HG03064 (cell line): ENCODE results near the gene GNA12.

Experiments used
- ATAC-seq: cut with Tn5 transposase; IDR thresholded peaks from one replicate; pipeline ENCODE4 v1.9.1; 2021; ENCODE audit warnings: low read depth; ENCODE audit not compliant: unreplicated experiment

GNA12 gene

GRCh38 chr7:2844153-2845033 is at the start of gene GNA12:
TSS of gene GNA12 (minus strand) at chr7:2844308. CDS start at chr7:2844161, 147 bp downstream.
- ATAC-seq, result peak; percentile 95

DNA sequence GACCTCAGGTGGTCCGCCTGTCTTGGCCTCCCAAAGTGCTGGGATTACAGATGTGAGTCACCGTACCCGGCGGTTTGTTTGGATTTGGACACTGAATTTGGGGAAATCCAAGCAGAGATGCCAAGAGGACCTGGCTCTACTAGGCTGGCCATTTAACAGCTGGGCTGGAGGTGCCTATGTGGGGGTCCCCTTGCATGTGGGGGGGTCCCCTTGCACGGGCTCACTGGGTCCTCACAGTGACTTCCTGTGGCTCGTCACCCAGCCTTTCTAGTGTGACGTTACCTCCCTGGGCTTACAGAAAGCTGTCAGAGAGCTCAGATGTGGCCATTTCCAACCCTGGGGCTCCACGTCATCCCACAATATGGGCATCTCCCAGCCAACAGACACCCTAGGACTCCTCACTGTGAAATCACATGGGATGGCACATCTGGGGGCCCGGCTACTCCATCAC is 49.3 kb upstream of the GNA12 start:
- ATAC-seq, result no peak

DNA sequence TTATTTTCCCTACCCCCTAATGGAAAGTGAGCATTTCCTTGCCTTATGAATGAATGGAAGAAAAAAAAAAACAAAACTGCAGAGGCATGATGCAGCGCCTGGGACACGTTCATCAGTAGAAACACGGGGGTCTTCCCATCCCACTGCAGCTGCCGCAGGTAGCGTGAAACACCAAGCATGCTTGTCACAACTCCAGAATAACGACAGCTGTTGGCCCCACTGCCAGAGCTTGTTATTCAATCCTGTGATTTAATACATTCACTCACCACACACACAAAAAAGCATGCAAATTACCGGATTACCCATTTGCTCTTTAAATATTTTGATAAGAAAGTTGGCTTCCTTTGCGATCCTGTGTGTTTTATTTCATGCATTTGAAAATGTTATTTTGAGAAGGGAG is 48.4 kb upstream of the GNA12 start:
- ATAC-seq, result no peak

GRCh38 chr7:2887816-2888215 is 43.7 kb upstream of the GNA12 start:
- ATAC-seq, result no peak

DNA sequence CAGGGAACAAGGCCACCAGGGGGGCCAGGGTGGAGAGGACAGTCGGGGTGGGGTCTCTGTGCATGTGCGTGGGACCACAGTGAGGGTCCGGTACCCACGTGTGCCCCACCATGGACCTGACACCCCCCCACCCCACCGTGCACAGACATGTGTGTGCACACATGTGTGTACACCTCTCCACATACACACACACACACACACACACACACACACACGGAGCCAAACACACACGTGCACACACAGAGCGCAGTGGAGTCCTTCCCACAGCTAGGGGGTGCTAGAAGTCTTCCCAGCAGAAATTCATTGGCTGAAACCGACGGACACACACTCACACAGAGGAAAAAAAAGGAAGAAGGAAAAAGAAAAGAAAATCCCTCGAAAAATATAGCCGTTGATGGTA is 42.8 kb upstream of the GNA12 start:
- ATAC-seq, result no peak

DNA sequence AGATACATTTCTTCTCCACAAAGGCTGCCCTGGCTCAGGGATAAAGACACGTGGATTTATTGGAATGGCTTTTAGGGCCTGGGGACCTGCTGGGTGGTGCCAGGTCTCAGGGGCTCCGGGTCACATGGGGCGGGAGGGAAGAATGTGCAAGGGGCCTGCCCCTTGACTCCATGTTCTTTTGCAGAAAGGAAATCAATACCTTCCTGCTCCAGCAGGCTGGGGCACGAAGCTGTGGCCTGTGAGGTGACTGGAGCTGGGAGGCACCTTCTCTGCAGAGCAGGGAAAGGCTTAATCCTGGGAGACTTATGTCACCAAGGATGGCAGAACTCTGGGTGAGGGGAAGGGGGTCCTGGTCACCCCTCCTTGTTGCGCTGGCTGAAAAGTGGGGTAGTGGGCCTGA is 42.3 kb upstream of the GNA12 start:
- ATAC-seq, result no peak

DNA sequence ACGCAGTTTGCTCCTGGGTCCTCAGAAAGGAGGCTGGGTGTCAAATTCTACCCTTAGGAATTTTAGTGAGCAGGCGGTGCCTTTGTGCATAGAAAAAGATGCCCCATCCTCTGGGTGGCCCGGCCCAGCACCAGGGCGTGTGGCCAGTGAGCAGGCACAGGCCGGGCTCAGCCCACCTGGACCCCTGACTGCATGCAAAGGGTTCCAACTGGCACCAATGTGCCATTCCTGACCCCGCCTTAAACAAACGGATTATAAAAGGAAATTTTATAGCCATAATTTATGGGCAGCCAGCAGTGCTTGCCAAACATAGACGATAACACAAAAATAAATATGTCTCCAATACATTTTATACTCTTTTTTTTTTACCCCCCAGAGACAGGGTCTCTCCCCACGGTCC is 40.1 kb upstream of the GNA12 start:
- ATAC-seq, result no peak

DNA sequence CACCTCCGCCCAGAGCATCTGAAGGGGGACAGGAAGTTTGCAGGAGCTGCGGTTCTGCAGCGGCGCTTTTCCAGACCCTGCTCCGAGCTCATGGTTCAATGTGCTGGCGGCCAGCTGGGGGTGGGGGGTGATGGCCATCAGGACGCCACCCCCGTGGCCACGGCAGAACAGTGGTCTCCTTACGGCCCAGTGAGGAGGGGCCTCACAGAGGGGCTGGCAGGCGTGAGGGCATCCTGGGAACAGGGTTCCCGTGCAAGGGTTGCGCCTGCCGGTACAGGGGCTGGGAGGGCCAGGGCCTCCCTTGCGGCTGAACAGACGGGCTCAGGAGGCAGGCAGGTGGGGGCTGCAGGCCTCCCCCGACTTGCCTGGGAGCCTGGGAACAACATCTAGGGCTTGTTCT is 39.0 kb upstream of the GNA12 start:
- ATAC-seq, result no peak

GRCh38 chr7:2882111-2882510 is 38.0 kb upstream of the GNA12 start:
- ATAC-seq, result no peak

GRCh38 chr7:2880874-2881533 is 36.9 kb upstream of the GNA12 start:
- no peak for ATAC-seq

GRCh38 chr7:2880051-2880450 is 35.9 kb upstream of the GNA12 start:
- no peak for ATAC-seq

DNA sequence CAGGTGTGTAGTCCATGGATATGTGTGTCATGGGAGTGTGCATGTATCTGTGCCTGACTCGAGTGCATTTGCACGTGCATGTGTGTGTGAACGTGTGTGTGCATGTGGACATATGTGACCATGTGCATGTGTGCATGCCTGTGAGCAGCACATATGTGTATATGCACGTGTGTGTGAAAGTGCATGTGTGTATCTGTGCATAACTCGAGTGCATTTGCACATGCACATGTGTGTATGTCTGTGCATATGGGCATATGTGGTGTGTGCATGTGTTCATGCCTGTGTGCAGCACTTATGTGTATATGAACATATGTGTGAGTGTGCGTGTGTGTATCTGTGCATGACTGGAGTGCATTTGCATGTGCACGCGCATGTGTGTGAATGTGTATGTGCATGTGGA is 35.2 kb upstream of the GNA12 start:
- no peak for ATAC-seq

- ATAC-seq, result no peak
These were observed 34.2 kb upstream of the GNA12 start for GRCh38 chr7:2878306-2878705.

DNA sequence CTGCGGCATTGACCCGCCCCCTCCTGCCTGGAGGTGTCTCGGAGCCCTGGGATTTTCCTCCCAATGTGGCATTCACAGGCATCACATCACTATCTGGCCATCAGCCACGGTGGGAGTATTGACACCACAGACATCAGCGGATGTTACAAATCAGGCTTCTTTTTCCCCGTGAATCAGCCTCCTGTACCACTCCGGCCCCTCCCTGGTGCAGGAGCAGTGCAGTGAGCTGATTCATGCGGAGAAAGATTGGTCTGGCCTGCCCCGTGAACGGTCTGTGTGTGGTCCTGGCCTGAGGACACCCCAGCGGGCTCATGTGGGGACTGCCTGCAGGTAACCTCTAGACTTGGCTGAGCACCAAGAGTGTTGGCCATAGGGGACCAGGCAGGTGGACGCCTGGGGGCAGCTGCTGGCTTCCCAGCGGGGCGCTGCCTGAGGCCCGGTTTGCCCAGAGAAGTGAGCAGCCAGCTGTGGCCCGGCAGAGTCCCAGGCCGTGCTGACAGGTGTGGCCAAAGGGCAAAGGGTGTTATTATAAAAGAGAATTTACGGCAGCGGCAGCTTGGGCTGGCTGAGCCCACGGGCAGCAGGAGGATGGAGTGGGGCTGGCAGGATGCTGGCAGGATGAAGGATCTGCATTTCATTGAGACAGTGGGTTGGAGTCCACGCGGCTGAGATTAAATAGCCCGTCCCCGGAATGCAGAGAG is 32.1 kb upstream of the GNA12 start:
- ATAC-seq, result no peak

- ATAC-seq, result no peak
These were observed 29.8 kb upstream of the GNA12 start for GRCh38 chr7:2873686-2874551.

DNA sequence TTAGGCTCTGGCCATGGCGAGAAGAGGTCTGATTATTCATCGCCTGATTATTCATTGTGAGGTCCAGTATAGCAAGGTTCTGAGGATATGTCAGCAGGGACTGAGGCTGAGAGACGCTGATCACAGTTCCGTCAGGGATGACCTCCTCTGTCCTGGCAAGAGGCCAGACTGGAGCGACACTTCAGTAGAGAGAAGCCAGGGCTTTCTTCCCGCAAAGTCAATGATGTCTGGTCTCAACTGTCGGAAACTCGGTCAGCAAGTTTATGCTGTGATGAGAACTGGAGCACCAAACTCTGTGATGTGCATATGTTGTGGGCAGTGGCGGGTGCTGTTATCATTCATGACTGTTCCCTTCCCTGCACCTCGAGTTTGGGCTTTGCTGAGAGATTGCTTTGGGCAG is 29.0 kb upstream of the GNA12 start:
- no peak for ATAC-seq

DNA sequence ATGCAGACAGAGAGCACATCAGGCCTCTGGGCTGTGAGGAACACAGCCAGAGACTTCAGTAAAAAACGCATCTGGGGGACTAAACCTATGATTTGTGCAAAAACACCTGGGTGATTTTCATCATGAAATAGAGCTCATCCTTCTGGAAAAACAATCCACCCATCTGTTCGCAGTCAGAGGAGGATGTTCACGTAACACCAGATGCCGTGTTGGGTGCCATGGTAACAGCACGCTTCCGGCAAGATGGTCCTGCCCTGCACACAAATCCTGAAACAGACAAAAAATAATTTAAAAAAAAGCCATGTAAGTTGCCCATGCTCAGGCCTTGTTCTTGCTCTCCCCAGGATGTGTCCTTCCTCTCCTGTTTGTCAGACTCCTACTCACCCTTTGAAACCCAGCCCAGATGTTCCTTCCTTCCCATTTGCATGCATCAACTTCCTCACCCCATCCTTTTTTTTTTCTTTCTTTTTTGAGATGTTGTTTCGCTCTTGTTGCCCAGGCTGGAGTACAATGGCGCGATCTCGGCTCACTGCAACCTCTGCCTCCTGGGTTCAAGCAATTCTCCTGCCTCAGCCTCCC is 28.3 kb upstream of the GNA12 start:
- ATAC-seq, result no peak

- ATAC-seq, result no peak
These were observed 26.4 kb upstream of the GNA12 start for GRCh38 chr7:2870471-2870931.

DNA sequence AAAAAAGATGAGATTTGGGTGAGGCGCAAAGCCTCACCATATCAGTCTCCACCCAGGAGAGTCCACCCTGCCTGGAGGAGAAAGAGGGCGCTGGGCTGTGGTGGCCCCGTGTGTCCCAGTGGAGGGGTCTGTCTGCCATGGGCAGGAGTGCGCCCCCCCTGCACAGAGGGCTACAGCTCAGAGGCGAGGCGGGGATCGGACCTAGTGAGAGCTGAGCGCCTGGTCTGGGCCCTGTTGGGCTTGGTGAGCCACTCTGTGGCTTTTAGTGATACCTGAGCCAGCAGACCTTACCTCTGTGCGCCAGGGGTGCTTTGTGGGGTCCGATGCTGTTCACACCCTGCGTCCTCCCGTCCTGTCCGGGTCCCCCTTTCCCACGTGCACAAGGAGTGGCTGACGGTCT is 25.9 kb upstream of the GNA12 start:
- no peak for ATAC-seq

DNA sequence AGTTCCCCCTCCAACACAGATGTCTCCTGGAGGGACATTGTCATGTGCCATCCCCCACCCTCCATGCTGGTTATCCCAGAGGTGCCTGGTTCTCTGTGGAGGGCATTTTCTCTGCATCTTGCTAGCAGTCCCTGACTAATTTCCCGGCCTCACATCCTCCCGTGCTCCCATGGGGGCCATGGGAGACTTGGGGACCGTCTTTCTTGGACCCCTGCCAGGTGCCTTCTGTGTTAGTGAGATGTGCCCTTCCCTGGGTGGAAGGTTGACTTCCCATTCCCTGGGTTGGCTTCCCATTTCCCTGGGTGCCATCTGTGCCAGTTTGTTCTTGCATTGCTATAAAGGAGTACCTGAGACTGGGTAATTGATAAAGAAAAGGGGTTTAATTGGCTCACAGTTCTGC is 22.5 kb upstream of the GNA12 start:
- no peak for ATAC-seq
